Measurements from ENCODE around the gene RCOR2. TPM values are rescaled to one million over a fixed set of nuclear protein-coding genes. Genes with fewer than 3 reads are reported as not detected.

RCOR2 gene
- total and polyA plus RNA-seq, 2 experiments from 2014 or later, result 5.5 to 66.9 TPM

- TF ChIP-seq, protein P1, sequence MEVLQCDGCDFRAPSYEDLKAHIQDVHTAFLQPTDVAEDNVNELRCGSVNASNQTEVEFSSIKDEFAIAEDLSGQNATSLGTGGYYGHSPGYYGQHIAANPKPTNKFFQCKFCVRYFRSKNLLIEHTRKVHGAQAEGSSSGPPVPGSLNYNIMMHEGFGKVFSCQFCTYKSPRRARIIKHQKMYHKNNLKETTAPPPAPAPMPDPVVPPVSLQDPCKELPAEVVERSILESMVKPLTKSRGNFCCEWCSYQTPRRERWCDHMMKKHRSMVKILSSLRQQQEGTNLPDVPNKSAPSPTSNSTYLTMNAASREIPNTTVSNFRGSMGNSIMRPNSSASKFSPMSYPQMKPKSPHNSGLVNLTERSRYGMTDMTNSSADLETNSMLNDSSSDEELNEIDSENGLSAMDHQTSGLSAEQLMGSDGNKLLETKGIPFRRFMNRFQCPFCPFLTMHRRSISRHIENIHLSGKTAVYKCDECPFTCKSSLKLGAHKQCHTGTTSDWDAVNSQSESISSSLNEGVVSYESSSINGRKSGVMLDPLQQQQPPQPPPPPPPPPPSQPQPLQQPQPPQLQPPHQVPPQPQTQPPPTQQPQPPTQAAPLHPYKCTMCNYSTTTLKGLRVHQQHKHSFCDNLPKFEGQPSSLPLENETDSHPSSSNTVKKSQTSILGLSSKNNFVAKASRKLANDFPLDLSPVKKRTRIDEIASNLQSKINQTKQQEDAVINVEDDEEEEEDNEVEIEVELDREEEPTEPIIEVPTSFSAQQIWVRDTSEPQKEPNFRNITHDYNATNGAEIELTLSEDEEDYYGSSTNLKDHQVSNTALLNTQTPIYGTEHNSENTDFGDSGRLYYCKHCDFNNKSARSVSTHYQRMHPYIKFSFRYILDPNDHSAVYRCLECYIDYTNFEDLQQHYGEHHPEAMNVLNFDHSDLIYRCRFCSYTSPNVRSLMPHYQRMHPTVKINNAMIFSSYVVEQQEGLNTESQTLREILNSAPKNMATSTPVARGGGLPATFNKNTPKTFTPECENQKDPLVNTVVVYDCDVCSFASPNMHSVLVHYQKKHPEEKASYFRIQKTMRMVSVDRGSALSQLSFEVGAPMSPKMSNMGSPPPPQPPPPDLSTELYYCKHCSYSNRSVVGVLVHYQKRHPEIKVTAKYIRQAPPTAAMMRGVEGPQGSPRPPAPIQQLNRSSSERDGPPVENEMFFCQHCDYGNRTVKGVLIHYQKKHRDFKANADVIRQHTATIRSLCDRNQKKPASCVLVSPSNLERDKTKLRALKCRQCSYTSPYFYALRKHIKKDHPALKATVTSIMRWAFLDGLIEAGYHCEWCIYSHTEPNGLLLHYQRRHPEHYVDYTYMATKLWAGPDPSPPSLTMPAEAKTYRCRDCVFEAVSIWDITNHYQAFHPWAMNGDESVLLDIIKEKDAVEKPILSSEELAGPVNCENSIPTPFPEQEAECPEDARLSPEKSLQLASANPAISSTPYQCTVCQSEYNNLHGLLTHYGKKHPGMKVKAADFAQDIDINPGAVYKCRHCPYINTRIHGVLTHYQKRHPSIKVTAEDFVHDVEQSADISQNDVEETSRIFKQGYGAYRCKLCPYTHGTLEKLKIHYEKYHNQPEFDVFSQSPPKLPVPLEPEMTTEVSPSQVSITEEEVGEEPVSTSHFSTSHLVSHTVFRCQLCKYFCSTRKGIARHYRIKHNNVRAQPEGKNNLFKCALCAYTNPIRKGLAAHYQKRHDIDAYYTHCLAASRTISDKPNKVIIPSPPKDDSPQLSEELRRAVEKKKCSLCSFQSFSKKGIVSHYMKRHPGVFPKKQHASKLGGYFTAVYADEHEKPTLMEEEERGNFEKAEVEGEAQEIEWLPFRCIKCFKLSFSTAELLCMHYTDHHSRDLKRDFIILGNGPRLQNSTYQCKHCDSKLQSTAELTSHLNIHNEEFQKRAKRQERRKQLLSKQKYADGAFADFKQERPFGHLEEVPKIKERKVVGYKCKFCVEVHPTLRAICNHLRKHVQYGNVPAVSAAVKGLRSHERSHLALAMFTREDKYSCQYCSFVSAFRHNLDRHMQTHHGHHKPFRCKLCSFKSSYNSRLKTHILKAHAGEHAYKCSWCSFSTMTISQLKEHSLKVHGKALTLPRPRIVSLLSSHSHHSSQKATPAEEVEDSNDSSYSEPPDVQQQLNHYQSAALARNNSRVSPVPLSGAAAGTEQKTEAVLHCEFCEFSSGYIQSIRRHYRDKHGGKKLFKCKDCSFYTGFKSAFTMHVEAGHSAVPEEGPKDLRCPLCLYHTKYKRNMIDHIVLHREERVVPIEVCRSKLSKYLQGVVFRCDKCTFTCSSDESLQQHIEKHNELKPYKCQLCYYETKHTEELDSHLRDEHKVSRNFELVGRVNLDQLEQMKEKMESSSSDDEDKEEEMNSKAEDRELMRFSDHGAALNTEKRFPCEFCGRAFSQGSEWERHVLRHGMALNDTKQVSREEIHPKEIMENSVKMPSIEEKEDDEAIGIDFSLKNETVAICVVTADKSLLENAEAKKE (CRISPR knock-in tag; IDR thresholded peaks at IDR 0.05), result no peak
- TF ChIP-seq ZNF114 (CRISPR knock-in tag; IDR thresholded peaks at IDR 0.05) (no peak), NANOG (IDR thresholded peaks at IDR 0.05; ENCODE audit: borderline replicate concordance) (no peak), CREB1 (CRISPR knock-in tag; IDR thresholded peaks at IDR 0.05; ENCODE audit: low read depth) (no peak), EZH2phosphoT487 (IDR thresholded peaks at IDR 0.05; ENCODE audit: unreplicated experiment) (no peak), REST (IDR thresholded peaks at IDR 0.05; ENCODE audit: unreplicated experiment) (no peak), JUNB (IDR thresholded peaks at IDR 0.05; ENCODE audit: unreplicated experiment) (no peak), POLR2AphosphoS5 (IDR thresholded peaks at IDR 0.05; ENCODE audit: low read depth) (no peak), ZNF331 (CRISPR knock-in tag; IDR thresholded peaks at IDR 0.05; ENCODE audit: low read depth) (no peak)
- TF ChIP-seq, protein P2, sequence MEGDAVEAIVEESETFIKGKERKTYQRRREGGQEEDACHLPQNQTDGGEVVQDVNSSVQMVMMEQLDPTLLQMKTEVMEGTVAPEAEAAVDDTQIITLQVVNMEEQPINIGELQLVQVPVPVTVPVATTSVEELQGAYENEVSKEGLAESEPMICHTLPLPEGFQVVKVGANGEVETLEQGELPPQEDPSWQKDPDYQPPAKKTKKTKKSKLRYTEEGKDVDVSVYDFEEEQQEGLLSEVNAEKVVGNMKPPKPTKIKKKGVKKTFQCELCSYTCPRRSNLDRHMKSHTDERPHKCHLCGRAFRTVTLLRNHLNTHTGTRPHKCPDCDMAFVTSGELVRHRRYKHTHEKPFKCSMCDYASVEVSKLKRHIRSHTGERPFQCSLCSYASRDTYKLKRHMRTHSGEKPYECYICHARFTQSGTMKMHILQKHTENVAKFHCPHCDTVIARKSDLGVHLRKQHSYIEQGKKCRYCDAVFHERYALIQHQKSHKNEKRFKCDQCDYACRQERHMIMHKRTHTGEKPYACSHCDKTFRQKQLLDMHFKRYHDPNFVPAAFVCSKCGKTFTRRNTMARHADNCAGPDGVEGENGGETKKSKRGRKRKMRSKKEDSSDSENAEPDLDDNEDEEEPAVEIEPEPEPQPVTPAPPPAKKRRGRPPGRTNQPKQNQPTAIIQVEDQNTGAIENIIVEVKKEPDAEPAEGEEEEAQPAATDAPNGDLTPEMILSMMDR (conservative IDR thresholded peaks at IDR 0.05; ENCODE audit: low read depth in 2 of 2), result no peak
These were observed 36.6 kb downstream of the RCOR2 start (continued) for GRCh38 chr11:63880403-63880790.

Measured in GM23338 (cell line).